HG03571 (cell line): Measurements from ENCODE around the gene PLXNA2.

Experiments used
- ATAC-seq: cut with Tn5 transposase; IDR thresholded peaks from one replicate; pipeline ENCODE4 v1.9.1; 2021; ENCODE audit not compliant: unreplicated experiment

PLXNA2 gene

GRCh38 chr1:208030288-208031091 is 213.7 kb downstream of the PLXNA2 start:
- ATAC-seq = no peak

- no peak for ATAC-seq
Observed at GRCh38 chr1:208029381-208030287, 214.6 kb downstream of the PLXNA2 start.

GRCh38 chr1:208028526-208028925 is 215.7 kb downstream of the PLXNA2 start:
- ATAC-seq = no peak

GRCh38 chr1:208027861-208028260 is 216.3 kb downstream of the PLXNA2 start:
- ATAC-seq = no peak

- no peak for ATAC-seq
Observed at GRCh38 chr1:208026880-208027438, 217.2 kb downstream of the PLXNA2 start.

- ATAC-seq = no peak
Observed at GRCh38 chr1:208025031-208025430, 219.2 kb downstream of the PLXNA2 start.

GRCh38 chr1:208024406-208024805 is 219.8 kb downstream of the PLXNA2 start:
- ATAC-seq = no peak

- no peak for ATAC-seq
Observed at GRCh38 chr1:208019257-208019656, 224.9 kb downstream of the PLXNA2 start.

- no peak for ATAC-seq
Observed at GRCh38 chr1:208015255-208015654, 228.9 kb downstream of the PLXNA2 start.

- ATAC-seq = no peak
Observed at GRCh38 chr1:208013210-208013609, 231.0 kb downstream of the PLXNA2 start.

GRCh38 chr1:208012721-208013120 is 231.5 kb downstream of the PLXNA2 start:
- ATAC-seq = no peak

GRCh38 chr1:208010487-208011071 is 233.6 kb downstream of the PLXNA2 start:
- no peak for ATAC-seq

GRCh38 chr1:208009706-208010444 is 234.3 kb downstream of the PLXNA2 start:
- ATAC-seq = no peak

GRCh38 chr1:208009303-208009702 is 234.9 kb downstream of the PLXNA2 start:
- ATAC-seq = no peak

GRCh38 chr1:208008534-208008933 is 235.7 kb downstream of the PLXNA2 start:
- no peak for ATAC-seq

- no peak for ATAC-seq
Observed at GRCh38 chr1:208007938-208008342, 236.2 kb downstream of the PLXNA2 start.

- ATAC-seq = no peak
Observed at GRCh38 chr1:208007319-208007937, 236.8 kb downstream of the PLXNA2 start.

GRCh38 chr1:208006258-208006920 is 237.8 kb downstream of the PLXNA2 start:
- ATAC-seq = no peak

- no peak for ATAC-seq
Observed at GRCh38 chr1:208004851-208005250, 239.3 kb downstream of the PLXNA2 start.

- no peak for ATAC-seq
Observed at GRCh38 chr1:208003241-208003640, 240.9 kb downstream of the PLXNA2 start.
